Measurements from ENCODE around the gene XRN2. TPM values are rescaled to one million over a fixed set of nuclear protein-coding genes. Genes with fewer than 3 reads are reported as not detected.
"Not testable (repeated sequence)": the region's sequence is repeated elsewhere in the genome, so short reads cannot be mapped to it uniquely, and the experiment has no call there.

XRN2 gene
- polyA plus RNA-seq, 3 donors = 53.1 to 111 (median 101) TPM

GRCh38 chr20:21365771-21366170, 62.6 kb downstream of the XRN2 start:
- no peak overlapping the region for H2AFZ ChIP-seq (ENCODE audit: insufficient read depth, low read depth, low read length, poor library complexity, severe bottlenecking)
- no peak overlapping the region for H3K4me3 ChIP-seq (replicated peaks in 1 of 3; ENCODE audit: low read depth in 2 of 3, low read length in 3 of 3)
- H4K20me1 ChIP-seq (ENCODE audit: insufficient read depth, low read length) = peaks cover 62% of the 10 kb centered on the region
- H3K27ac ChIP-seq (ENCODE audit: low read depth in 1 of 2, low read length in 2 of 2) = no peak overlapping the region
- H3K9ac ChIP-seq (ENCODE audit: insufficient read depth, low read length, poor library complexity, severe bottlenecking) = no peak overlapping the region
- intact Hi-C loops (cut with micrococcal nuclease) = no loop called here
- no peaks in the 10 kb centered on the region for H3K79me2 ChIP-seq (ENCODE audit: insufficient read depth, low read length)
- H3K36me3 Mint-ChIP-seq = peaks cover 69 to 80% of the 10 kb centered on the region in 2 donors
- H3K4me1 ChIP-seq (ENCODE audit: control insufficient read depth in 1 of 2, insufficient read depth in 2 of 2, low read length in 2 of 2) = peaks cover 6 to 10% of the 10 kb centered on the region in 2 donors
- no peak for DNase-seq
- WGBS (ENCODE audit: insufficient coverage) = no CpG with 5 or more reads among the region's 3 CpGs
- TF ChIP-seq CTCF (IDR thresholded peaks at IDR 0.05) = no peak
- no peak overlapping the region for H3K4me3 Mint-ChIP-seq
- H3K4me2 ChIP-seq (replicated peaks; ENCODE audit: extremely low read depth, low read length, poor library complexity, severe bottlenecking) = no peak overlapping the region
- H3K4me1 Mint-ChIP-seq = peaks cover 12% of the 10 kb centered on the region
- no peak overlapping the region for H3K27ac Mint-ChIP-seq
- H3K27me3 Mint-ChIP-seq (ENCODE audit: low read depth in 3 of 3) = no peaks in the 10 kb centered on the region
- no peaks in the 10 kb centered on the region for H3K9me3 ChIP-seq (replicated peaks in 1 of 2; ENCODE audit: control insufficient read depth in 1 of 2, insufficient read depth in 1 of 2, low read length in 2 of 2)
- no peaks in the 10 kb centered on the region for H3K9me3 Mint-ChIP-seq
- H3K36me3 ChIP-seq (replicated peaks in 1 of 2; ENCODE audit: control insufficient read depth in 1 of 2, insufficient read depth in 2 of 2, low read length in 2 of 2) = peaks cover 70 to 87% of the 10 kb centered on the region in 2 donors
- no peaks in the 10 kb centered on the region for H3K27me3 ChIP-seq (ENCODE audit: control insufficient read depth in 2 of 2, insufficient read depth in 2 of 2, low read length in 2 of 2)

- DNase-seq; H3K4me1 Mint-ChIP-seq; H3K27me3 ChIP-seq (ENCODE audit: control insufficient read depth in 2 of 2, insufficient read depth in 2 of 2, low read length in 2 of 2); H3K9me3 Mint-ChIP-seq; H3K9ac ChIP-seq (ENCODE audit: insufficient read depth, low read length, poor library complexity, severe bottlenecking); H3K27me3 Mint-ChIP-seq (ENCODE audit: low read depth in 3 of 3); H3K4me2 ChIP-seq (replicated peaks; ENCODE audit: extremely low read depth, low read length, poor library complexity, severe bottlenecking); H3K79me2 ChIP-seq (ENCODE audit: insufficient read depth, low read length); intact Hi-C loops (cut with micrococcal nuclease); H3K4me1 ChIP-seq (ENCODE audit: control insufficient read depth in 1 of 2, insufficient read depth in 2 of 2, low read length in 2 of 2); H3K27ac ChIP-seq (ENCODE audit: low read depth in 1 of 2, low read length in 2 of 2); H3K9me3 ChIP-seq (replicated peaks in 1 of 2; ENCODE audit: control insufficient read depth in 1 of 2, insufficient read depth in 1 of 2, low read length in 2 of 2); H3K4me3 ChIP-seq (replicated peaks in 1 of 3; ENCODE audit: low read depth in 2 of 3, low read length in 3 of 3); H2AFZ ChIP-seq (ENCODE audit: insufficient read depth, low read depth, low read length, poor library complexity, severe bottlenecking); H3K4me3 Mint-ChIP-seq: not testable (repeated sequence)
- WGBS (ENCODE audit: insufficient coverage) = 50% methylated on average over 2 of the region's 9 CpGs
- Mint-ChIP-seq H3K36me3 (peaks cover 73 to 85% of the 10 kb centered on the region in 2 donors), H3K27ac (peak overlapping the region in 4 of 7 donors; percentile 4 to 78 (median 40))
- peaks cover 74 to 91% of the 10 kb centered on the region in 2 donors for H3K36me3 ChIP-seq (replicated peaks in 1 of 2; ENCODE audit: control insufficient read depth in 1 of 2, insufficient read depth in 2 of 2, low read length in 2 of 2)
- peaks cover 62% of the 10 kb centered on the region for H4K20me1 ChIP-seq (ENCODE audit: insufficient read depth, low read length)
Measured at GRCh38 chr20:21366273-21366672, 63.1 kb downstream of the XRN2 start.

Data from CD14-positive monocyte (primary cell).